WTC11 (cell line): Measurements from ENCODE around the gene IFT27. TPM values are rescaled to one million over a fixed set of nuclear protein-coding genes. Genes with fewer than 3 reads are reported as not detected.

Source experiments
- ATAC-seq: fragments of 200-7000 bp; cut with Tn5 transposase; 2 replicates; pipeline ENCODE4 v1.10.0; 2021; ENCODE audit warnings: mild to moderate bottlenecking, moderate library complexity
- CTCF ChIA-PET: fragments of 300-600 bp; sonication (Branson Sonifier 250); formaldehyde crosslinking; loops from one replicate; lab custom pipeline; 2021; ENCODE audit warnings: antibody characterized with exemption; lab: Charles Lee
- POLR2A ChIA-PET: fragments of 350-600 bp; sonication (Branson Sonifier 250); formaldehyde crosslinking; loops from one replicate; lab custom pipeline; 2021; ENCODE audit warnings: antibody characterized with exemption; lab: Charles Lee
- DNase-seq: peaks from one replicate; pipeline ENCODE4 v3.0.0; 2021; ENCODE audit warnings: low spot score
- H3K27ac Mint-ChIP-seq: 2 replicates; pipeline ENCODE4 v1.8.0; 2021; ENCODE audit warnings: mixed read lengths
- H3K27me3 Mint-ChIP-seq: 2 replicates; pipeline ENCODE4 v1.8.0; 2021; ENCODE audit warnings: low read depth, mild to moderate bottlenecking, moderate library complexity, mixed read lengths
- H3K36me3 Mint-ChIP-seq: 2 replicates; pipeline ENCODE4 v1.8.0; 2021; ENCODE audit warnings: mixed read lengths
- H3K4me1 Mint-ChIP-seq: 2 replicates; pipeline ENCODE4 v1.8.0; 2022; ENCODE audit warnings: mixed read lengths
- H3K4me3 Mint-ChIP-seq: 2 replicates; pipeline ENCODE4 v1.8.0; 2021; ENCODE audit warnings: mild to moderate bottlenecking, moderate library complexity, mixed read lengths
- H3K9me3 Mint-ChIP-seq: 2 replicates; pipeline ENCODE4 v1.8.0; 2021; ENCODE audit warnings: mixed read lengths
- CBFB ChIP-seq: sonication (generic); formaldehyde crosslinking; IDR thresholded peaks from 2 replicates; pipeline ENCODE4 v1.8.1; 2022; ENCODE audit warnings: mild to moderate bottlenecking, low read depth, missing genetic modification reagents
- CDX4 ChIP-seq: fragments of 250-450 bp; sonication (Bioruptor Pico); IDR thresholded peaks from 2 replicates; pipeline ENCODE4 v1.9.0; 2021; ENCODE audit warnings: moderate library complexity, mild to moderate bottlenecking, inconsistent platforms, borderline replicate concordance
- CREM ChIP-seq: sonication (generic); formaldehyde crosslinking; IDR thresholded peaks from 2 replicates; pipeline ENCODE4 v1.8.1; 2022; ENCODE audit warnings: mild to moderate bottlenecking, missing genetic modification reagents, moderate library complexity
- EMX1 ChIP-seq: fragments of 250-450 bp; sonication (Bioruptor Pico); IDR thresholded peaks from 2 replicates; pipeline ENCODE4 v1.8.0; 2021; ENCODE audit warnings: mild to moderate bottlenecking
- GRHL2 ChIP-seq: fragments of 250-450 bp; sonication (Bioruptor Pico); IDR thresholded peaks from 2 replicates; pipeline ENCODE4 v1.8.0; 2022; ENCODE audit warnings: mild to moderate bottlenecking, moderate library complexity; ENCODE audit not compliant: insufficient replicate concordance, severe bottlenecking
- MYBL2 ChIP-seq: sonication (generic); formaldehyde crosslinking; IDR thresholded peaks from 2 replicates; pipeline ENCODE4 v1.8.1; 2023; ENCODE audit warnings: mild to moderate bottlenecking, moderate library complexity, missing genetic modification reagents
- NFE2L1 ChIP-seq: sonication (generic); formaldehyde crosslinking; IDR thresholded peaks from 2 replicates; pipeline ENCODE4 v1.8.1; 2023; ENCODE audit warnings: missing genetic modification reagents
- NFYB ChIP-seq: sonication (generic); formaldehyde crosslinking; conservative IDR thresholded peaks from 2 replicates; pipeline ENCODE4 v1.8.0; 2022; ENCODE audit warnings: low read depth, missing genetic modification reagents
- NR1H2 ChIP-seq: sonication (generic); formaldehyde crosslinking; IDR thresholded peaks from 2 replicates; pipeline ENCODE4 v1.9.0; 2021; ENCODE audit warnings: mild to moderate bottlenecking, moderate library complexity, missing genetic modification reagents
- RORB ChIP-seq: fragments of 250-450 bp; sonication (Bioruptor Pico); IDR thresholded peaks from 2 replicates; pipeline ENCODE4 v1.9.0; 2021; ENCODE audit warnings: mild to moderate bottlenecking
- SP1 ChIP-seq: sonication (generic); formaldehyde crosslinking; conservative IDR thresholded peaks from 2 replicates; pipeline ENCODE4 v1.8.1; 2022; ENCODE audit warnings: missing genetic modification reagents
- TEAD1 ChIP-seq: sonication (generic); formaldehyde crosslinking; IDR thresholded peaks from 2 replicates; pipeline ENCODE4 v1.8.0; 2022; ENCODE audit warnings: mild to moderate bottlenecking, missing genetic modification reagents
- ZNF396 ChIP-seq: fragments of 250-450 bp; sonication (Bioruptor Pico); IDR thresholded peaks from 2 replicates; pipeline ENCODE4 v1.8.0; 2021; ENCODE audit warnings: mild to moderate bottlenecking, moderate library complexity, borderline replicate concordance
- total RNA-seq: library from RNA; stranded (reverse); gene quantifications from 3 replicates; pipeline ENCODE4 v1.2.3, GENCODE V29; 2021
- TF ChIP-seq, protein P1 (sequence below): sonication (generic); formaldehyde crosslinking; IDR thresholded peaks from 2 replicates; pipeline ENCODE4 v1.8.1; 2023; ENCODE audit warnings: mild to moderate bottlenecking, missing genetic modification reagents
- TF ChIP-seq, protein P2 (sequence below): fragments of 250-450 bp; sonication (Bioruptor Pico); IDR thresholded peaks from 2 replicates; pipeline ENCODE4 v1.9.0; 2021; ENCODE audit warnings: mild to moderate bottlenecking
- TF ChIP-seq, protein P3 (sequence below): sonication (generic); formaldehyde crosslinking; IDR thresholded peaks from 2 replicates; pipeline ENCODE4 v1.8.0; 2022; ENCODE audit warnings: mild to moderate bottlenecking, missing genetic modification reagents

The IFT27 gene
- total RNA-seq, 1 experiment from 2014 or later, result 47.9 TPM

DNA sequence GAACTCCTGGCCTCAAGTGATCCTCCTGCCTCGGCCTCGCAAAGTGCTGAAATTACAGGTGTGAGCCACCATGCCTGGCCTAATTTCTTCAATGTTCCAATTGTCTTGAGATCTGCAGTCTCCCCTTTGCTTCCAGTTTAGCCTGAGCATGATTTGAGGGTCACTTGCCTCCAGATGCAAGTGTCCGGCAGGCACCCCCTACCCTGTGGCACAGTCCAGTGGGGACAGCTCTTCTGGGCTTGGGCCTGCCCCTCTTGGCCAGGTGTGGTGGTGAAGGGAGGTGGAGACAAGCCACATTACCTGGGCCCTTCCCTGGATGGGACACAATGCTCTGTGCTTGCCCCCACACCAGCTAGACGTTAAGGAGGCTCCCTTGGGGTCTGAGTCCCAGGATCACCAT lies 51.1 kb downstream of the IFT27 start (continued):
- TF ChIP-seq CDX4 (CRISPR knock-in tag), result no peak

DNA sequence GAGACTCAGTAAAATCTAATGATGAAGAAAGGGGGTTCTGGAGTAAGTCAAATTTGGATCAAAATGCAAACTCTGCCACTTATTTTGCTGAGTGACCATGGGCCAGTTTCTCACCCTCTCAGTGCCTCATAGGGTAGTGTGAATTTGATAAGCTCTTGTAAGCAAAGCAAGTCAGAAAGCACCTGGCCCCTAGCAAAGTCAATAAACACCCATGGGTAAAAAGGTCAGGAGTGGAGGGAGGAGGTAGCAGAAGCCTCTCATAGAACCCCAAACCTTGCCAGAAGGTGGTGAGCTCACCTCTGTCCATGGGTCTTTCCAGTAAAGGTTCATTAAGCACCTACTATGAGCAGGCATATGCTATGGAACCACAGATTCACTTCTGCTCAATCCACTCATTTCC lies 53.9 kb downstream of the IFT27 start:
- H3K36me3 Mint-ChIP-seq, result no peaks in the 10 kb centered on the region
- TF ChIP-seq ZNF396 (CRISPR knock-in tag), result no peak
- no peak for TF ChIP-seq EMX1 (CRISPR knock-in tag)
- no peak for TF ChIP-seq MYBL2 (CRISPR knock-in tag)
- TF ChIP-seq, protein P1, sequence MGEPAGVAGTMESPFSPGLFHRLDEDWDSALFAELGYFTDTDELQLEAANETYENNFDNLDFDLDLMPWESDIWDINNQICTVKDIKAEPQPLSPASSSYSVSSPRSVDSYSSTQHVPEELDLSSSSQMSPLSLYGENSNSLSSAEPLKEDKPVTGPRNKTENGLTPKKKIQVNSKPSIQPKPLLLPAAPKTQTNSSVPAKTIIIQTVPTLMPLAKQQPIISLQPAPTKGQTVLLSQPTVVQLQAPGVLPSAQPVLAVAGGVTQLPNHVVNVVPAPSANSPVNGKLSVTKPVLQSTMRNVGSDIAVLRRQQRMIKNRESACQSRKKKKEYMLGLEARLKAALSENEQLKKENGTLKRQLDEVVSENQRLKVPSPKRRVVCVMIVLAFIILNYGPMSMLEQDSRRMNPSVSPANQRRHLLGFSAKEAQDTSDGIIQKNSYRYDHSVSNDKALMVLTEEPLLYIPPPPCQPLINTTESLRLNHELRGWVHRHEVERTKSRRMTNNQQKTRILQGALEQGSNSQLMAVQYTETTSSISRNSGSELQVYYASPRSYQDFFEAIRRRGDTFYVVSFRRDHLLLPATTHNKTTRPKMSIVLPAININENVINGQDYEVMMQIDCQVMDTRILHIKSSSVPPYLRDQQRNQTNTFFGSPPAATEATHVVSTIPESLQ, result no peak
- TF ChIP-seq NFE2L1 (CRISPR knock-in tag), result no peak
- no peak for TF ChIP-seq CBFB
- TF ChIP-seq SP1, result no peak
- no peak for TF ChIP-seq CREM (CRISPR knock-in tag)
- no peak for TF ChIP-seq RORB (CRISPR knock-in tag)
- TF ChIP-seq, protein P2, sequence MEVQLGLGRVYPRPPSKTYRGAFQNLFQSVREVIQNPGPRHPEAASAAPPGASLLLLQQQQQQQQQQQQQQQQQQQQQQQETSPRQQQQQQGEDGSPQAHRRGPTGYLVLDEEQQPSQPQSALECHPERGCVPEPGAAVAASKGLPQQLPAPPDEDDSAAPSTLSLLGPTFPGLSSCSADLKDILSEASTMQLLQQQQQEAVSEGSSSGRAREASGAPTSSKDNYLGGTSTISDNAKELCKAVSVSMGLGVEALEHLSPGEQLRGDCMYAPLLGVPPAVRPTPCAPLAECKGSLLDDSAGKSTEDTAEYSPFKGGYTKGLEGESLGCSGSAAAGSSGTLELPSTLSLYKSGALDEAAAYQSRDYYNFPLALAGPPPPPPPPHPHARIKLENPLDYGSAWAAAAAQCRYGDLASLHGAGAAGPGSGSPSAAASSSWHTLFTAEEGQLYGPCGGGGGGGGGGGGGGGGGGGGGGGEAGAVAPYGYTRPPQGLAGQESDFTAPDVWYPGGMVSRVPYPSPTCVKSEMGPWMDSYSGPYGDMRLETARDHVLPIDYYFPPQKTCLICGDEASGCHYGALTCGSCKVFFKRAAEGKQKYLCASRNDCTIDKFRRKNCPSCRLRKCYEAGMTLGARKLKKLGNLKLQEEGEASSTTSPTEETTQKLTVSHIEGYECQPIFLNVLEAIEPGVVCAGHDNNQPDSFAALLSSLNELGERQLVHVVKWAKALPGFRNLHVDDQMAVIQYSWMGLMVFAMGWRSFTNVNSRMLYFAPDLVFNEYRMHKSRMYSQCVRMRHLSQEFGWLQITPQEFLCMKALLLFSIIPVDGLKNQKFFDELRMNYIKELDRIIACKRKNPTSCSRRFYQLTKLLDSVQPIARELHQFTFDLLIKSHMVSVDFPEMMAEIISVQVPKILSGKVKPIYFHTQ (CRISPR knock-in tag), result no peak
- TF ChIP-seq NFYB (CRISPR knock-in tag), result no peak
- TF ChIP-seq NR1H2 (CRISPR knock-in tag), result no peak
- TF ChIP-seq, protein P3, sequence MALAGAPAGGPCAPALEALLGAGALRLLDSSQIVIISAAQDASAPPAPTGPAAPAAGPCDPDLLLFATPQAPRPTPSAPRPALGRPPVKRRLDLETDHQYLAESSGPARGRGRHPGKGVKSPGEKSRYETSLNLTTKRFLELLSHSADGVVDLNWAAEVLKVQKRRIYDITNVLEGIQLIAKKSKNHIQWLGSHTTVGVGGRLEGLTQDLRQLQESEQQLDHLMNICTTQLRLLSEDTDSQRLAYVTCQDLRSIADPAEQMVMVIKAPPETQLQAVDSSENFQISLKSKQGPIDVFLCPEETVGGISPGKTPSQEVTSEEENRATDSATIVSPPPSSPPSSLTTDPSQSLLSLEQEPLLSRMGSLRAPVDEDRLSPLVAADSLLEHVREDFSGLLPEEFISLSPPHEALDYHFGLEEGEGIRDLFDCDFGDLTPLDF (CRISPR knock-in tag), result no peak
- no peak for TF ChIP-seq TEAD1 (CRISPR knock-in tag)
- H3K4me3 Mint-ChIP-seq, result no peak overlapping the region
- H3K27me3 Mint-ChIP-seq, result no peaks in the 10 kb centered on the region; the same call in 1 of the 2 replicates
- ATAC-seq, result no peak
- no peak for DNase-seq
- H3K4me1 Mint-ChIP-seq, result 0 out of 2 replicates have a peak, but pooled peaks cover 3% of the 10 kb centered on the region
- no peaks in the 10 kb centered on the region for H3K9me3 Mint-ChIP-seq
- ChIA-PET POLR2A (interaction anchor here (0.5 kb wide), 1 partner anchor 338 kb away, joined by 6 read pairs; no protein-coding TSS in a partner anchor), CTCF (no interaction called here)
- no peak overlapping the region for H3K27ac Mint-ChIP-seq

GRCh38 chr22:36715647-36716046 lies 60.3 kb downstream of the IFT27 start:
- no peak for ATAC-seq
- no peak overlapping the region for H3K4me3 Mint-ChIP-seq
- no peaks in the 10 kb centered on the region for H3K36me3 Mint-ChIP-seq
- H3K27ac Mint-ChIP-seq, result no peak overlapping the region
- H3K9me3 Mint-ChIP-seq, result no peaks in the 10 kb centered on the region
- no peaks in the 10 kb centered on the region for H3K4me1 Mint-ChIP-seq
- TF ChIP-seq GRHL2 (CRISPR knock-in tag), result no peak
- no peak for DNase-seq
- ChIA-PET POLR2A (no interaction called here), CTCF (no interaction called here)
- H3K27me3 Mint-ChIP-seq, result no peaks in the 10 kb centered on the region; the same call in 1 of the 2 replicates
